Measurements from ENCODE around the gene GNG12. TPM values are rescaled to one million over a fixed set of nuclear protein-coding genes. Genes with fewer than 3 reads are reported as not detected.

Gene GNG12
- total RNA-seq (2021) (20.7 to 23.7 TPM (median 21.9 TPM) in 3 replicates), Bru-seq, nascent RNA (percentile 71 among the genes with signal in this experiment)
- long read RNA-seq, experiment 1, full-length matches to known transcripts, result 179 of 218 reads
- long read RNA-seq, experiment 1, partial matches to known transcripts, result 5 of 218 reads
- long read RNA-seq, experiment 1, other reads (novel, unspliced or antisense), result 34 of 218 reads
- long read RNA-seq, experiment 2, full-length matches to known transcripts, result 9 of 40 reads
- long read RNA-seq, experiment 2, partial matches to known transcripts, result 2 of 40 reads
- long read RNA-seq, experiment 2, other reads (novel, unspliced or antisense), result 29 of 40 reads
- long read RNA-seq, experiment 3, full-length matches to known transcripts, result 19 of 22 reads
- long read RNA-seq, experiment 3, partial matches to known transcripts, result 0 of 22 reads
- long read RNA-seq, experiment 3, other reads (novel, unspliced or antisense), result 3 of 22 reads

DNA sequence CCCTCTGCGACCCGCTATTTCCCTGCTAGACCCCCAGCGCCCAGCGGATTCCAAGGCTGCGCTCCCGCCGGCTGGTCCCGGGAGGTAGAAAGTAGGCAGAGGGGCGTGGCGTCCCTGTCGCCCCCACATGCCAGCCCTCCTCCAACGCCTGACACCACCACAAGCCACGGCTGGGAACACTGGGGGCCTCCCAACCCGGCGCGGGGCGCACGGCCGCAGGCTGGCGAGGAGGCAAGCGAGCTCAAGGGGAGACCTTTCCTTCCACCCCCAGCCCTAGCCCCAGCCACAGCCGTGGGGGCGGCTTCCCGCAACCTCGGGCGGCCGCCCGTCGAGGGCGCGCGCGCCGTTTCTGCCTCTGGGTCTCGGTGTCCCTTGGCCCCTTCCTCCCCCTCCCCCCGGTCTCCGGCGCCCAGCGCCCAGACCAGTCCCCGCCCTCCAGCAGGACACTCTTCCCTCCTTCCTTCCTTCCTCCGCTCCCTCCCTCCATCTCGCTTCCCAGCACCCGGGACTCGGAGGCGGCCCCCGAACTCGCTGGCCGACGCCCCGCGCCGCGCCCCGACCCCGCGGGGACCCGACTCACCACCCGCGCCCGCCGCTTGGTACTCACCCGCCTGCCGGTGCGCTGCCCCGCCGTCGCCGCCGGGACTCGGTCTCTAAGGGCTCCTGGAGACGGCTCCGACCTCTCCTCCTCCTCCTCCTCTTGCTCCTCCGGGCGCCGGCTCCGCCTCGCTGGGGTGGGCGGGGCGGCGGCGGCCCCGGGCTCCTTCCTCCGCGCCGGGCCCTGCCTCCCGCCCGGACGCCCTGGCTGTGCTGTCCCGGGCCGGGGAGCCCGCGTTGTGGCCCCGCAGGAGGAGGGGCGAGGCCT, at the start of gene GNG12:
Gene GNG12 (minus strand): TSS at position 731 of the 865 bp plus-strand sequence. CDS start 125,781 bp downstream, outside the sequence.
- H3K4me1 Mint-ChIP-seq, result peaks cover 55% of the 10 kb centered on the region
- ATAC-seq (peak; percentile 85), DNase-seq (ENCODE audit: low spot score) (peak; percentile 84)
- CTCF ChIA-PET, result interaction anchor here (2.3 kb wide), 1 partner anchor 66 kb away, joined by 12 read pairs; no protein-coding TSS in a partner anchor
- H3K36me3 Mint-ChIP-seq, result 0 out of 2 replicates have a peak, but pooled peaks cover 3% of the 10 kb centered on the region
- POLR2A ChIA-PET, result no interaction called here
- no peak within 1 kb of the TSS for H3K27ac Mint-ChIP-seq
- peak within 1 kb of the TSS; percentile 93 for H3K4me3 Mint-ChIP-seq
- H3K27me3 Mint-ChIP-seq (ENCODE audit: low read depth), result peaks cover 25% of the 10 kb centered on the region
- H3K9me3 Mint-ChIP-seq, result no peaks in the 10 kb centered on the region
- TF ChIP-seq TCF7 (CRISPR knock-in tag; IDR thresholded peaks at IDR 0.05; ENCODE audit: low read depth), result 0 out of 2 replicates have a peak, but pooled peaks have one; percentile 36
- TF ChIP-seq PRRX2 (CRISPR knock-in tag; IDR thresholded peaks at IDR 0.05), result 0 out of 2 replicates have a peak, but pooled peaks have one; percentile 22
- TF ChIP-seq SMAD3 (CRISPR knock-in tag; IDR thresholded peaks at IDR 0.05; ENCODE audit: borderline replicate concordance), result no peak
- TF ChIP-seq FOXP1 (CRISPR knock-in tag; IDR thresholded peaks at IDR 0.05; ENCODE audit: borderline replicate concordance), result peak; percentile 71; the same call in 1 of the 2 replicates
- TF ChIP-seq TEAD4 (CRISPR knock-in tag; IDR thresholded peaks at IDR 0.05), result peak; percentile 53; the same call in 1 of the 2 replicates
- TF ChIP-seq CREM (CRISPR knock-in tag; IDR thresholded peaks at IDR 0.05), result no peak
- no peak for TF ChIP-seq HMGA2 (CRISPR knock-in tag; IDR thresholded peaks at IDR 0.05)
- TF ChIP-seq, protein P1, sequence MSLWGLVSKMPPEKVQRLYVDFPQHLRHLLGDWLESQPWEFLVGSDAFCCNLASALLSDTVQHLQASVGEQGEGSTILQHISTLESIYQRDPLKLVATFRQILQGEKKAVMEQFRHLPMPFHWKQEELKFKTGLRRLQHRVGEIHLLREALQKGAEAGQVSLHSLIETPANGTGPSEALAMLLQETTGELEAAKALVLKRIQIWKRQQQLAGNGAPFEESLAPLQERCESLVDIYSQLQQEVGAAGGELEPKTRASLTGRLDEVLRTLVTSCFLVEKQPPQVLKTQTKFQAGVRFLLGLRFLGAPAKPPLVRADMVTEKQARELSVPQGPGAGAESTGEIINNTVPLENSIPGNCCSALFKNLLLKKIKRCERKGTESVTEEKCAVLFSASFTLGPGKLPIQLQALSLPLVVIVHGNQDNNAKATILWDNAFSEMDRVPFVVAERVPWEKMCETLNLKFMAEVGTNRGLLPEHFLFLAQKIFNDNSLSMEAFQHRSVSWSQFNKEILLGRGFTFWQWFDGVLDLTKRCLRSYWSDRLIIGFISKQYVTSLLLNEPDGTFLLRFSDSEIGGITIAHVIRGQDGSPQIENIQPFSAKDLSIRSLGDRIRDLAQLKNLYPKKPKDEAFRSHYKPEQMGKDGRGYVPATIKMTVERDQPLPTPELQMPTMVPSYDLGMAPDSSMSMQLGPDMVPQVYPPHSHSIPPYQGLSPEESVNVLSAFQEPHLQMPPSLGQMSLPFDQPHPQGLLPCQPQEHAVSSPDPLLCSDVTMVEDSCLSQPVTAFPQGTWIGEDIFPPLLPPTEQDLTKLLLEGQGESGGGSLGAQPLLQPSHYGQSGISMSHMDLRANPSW (CRISPR knock-in tag; conservative IDR thresholded peaks at IDR 0.05; ENCODE audit: low read depth), result no peak
- no peak for TF ChIP-seq CREB1 (CRISPR knock-in tag; IDR thresholded peaks at IDR 0.05)
- TF ChIP-seq, protein P2, sequence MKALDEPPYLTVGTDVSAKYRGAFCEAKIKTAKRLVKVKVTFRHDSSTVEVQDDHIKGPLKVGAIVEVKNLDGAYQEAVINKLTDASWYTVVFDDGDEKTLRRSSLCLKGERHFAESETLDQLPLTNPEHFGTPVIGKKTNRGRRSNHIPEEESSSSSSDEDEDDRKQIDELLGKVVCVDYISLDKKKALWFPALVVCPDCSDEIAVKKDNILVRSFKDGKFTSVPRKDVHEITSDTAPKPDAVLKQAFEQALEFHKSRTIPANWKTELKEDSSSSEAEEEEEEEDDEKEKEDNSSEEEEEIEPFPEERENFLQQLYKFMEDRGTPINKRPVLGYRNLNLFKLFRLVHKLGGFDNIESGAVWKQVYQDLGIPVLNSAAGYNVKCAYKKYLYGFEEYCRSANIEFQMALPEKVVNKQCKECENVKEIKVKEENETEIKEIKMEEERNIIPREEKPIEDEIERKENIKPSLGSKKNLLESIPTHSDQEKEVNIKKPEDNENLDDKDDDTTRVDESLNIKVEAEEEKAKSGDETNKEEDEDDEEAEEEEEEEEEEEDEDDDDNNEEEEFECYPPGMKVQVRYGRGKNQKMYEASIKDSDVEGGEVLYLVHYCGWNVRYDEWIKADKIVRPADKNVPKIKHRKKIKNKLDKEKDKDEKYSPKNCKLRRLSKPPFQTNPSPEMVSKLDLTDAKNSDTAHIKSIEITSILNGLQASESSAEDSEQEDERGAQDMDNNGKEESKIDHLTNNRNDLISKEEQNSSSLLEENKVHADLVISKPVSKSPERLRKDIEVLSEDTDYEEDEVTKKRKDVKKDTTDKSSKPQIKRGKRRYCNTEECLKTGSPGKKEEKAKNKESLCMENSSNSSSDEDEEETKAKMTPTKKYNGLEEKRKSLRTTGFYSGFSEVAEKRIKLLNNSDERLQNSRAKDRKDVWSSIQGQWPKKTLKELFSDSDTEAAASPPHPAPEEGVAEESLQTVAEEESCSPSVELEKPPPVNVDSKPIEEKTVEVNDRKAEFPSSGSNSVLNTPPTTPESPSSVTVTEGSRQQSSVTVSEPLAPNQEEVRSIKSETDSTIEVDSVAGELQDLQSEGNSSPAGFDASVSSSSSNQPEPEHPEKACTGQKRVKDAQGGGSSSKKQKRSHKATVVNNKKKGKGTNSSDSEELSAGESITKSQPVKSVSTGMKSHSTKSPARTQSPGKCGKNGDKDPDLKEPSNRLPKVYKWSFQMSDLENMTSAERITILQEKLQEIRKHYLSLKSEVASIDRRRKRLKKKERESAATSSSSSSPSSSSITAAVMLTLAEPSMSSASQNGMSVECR (CRISPR knock-in tag; IDR thresholded peaks at IDR 0.05; ENCODE audit: borderline replicate concordance), result peak; percentile 56; the same call in 1 of the 2 replicates
- TF ChIP-seq, protein P3, sequence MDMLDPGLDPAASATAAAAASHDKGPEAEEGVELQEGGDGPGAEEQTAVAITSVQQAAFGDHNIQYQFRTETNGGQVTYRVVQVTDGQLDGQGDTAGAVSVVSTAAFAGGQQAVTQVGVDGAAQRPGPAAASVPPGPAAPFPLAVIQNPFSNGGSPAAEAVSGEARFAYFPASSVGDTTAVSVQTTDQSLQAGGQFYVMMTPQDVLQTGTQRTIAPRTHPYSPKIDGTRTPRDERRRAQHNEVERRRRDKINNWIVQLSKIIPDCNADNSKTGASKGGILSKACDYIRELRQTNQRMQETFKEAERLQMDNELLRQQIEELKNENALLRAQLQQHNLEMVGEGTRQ (CRISPR knock-in tag; IDR thresholded peaks at IDR 0.05), result no peak
- no peak for TF ChIP-seq ZNF671 (CRISPR knock-in tag; IDR thresholded peaks at IDR 0.05)
- TF ChIP-seq, protein P4, sequence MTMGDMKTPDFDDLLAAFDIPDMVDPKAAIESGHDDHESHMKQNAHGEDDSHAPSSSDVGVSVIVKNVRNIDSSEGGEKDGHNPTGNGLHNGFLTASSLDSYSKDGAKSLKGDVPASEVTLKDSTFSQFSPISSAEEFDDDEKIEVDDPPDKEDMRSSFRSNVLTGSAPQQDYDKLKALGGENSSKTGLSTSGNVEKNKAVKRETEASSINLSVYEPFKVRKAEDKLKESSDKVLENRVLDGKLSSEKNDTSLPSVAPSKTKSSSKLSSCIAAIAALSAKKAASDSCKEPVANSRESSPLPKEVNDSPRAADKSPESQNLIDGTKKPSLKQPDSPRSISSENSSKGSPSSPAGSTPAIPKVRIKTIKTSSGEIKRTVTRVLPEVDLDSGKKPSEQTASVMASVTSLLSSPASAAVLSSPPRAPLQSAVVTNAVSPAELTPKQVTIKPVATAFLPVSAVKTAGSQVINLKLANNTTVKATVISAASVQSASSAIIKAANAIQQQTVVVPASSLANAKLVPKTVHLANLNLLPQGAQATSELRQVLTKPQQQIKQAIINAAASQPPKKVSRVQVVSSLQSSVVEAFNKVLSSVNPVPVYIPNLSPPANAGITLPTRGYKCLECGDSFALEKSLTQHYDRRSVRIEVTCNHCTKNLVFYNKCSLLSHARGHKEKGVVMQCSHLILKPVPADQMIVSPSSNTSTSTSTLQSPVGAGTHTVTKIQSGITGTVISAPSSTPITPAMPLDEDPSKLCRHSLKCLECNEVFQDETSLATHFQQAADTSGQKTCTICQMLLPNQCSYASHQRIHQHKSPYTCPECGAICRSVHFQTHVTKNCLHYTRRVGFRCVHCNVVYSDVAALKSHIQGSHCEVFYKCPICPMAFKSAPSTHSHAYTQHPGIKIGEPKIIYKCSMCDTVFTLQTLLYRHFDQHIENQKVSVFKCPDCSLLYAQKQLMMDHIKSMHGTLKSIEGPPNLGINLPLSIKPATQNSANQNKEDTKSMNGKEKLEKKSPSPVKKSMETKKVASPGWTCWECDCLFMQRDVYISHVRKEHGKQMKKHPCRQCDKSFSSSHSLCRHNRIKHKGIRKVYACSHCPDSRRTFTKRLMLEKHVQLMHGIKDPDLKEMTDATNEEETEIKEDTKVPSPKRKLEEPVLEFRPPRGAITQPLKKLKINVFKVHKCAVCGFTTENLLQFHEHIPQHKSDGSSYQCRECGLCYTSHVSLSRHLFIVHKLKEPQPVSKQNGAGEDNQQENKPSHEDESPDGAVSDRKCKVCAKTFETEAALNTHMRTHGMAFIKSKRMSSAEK (CRISPR knock-in tag; IDR thresholded peaks at IDR 0.05; ENCODE audit: borderline replicate concordance), result no peak
- peak; percentile 21; the same call in 1 of the 2 replicates for TF ChIP-seq ETV6 (CRISPR knock-in tag; IDR thresholded peaks at IDR 0.05)
- TF ChIP-seq, protein P5, sequence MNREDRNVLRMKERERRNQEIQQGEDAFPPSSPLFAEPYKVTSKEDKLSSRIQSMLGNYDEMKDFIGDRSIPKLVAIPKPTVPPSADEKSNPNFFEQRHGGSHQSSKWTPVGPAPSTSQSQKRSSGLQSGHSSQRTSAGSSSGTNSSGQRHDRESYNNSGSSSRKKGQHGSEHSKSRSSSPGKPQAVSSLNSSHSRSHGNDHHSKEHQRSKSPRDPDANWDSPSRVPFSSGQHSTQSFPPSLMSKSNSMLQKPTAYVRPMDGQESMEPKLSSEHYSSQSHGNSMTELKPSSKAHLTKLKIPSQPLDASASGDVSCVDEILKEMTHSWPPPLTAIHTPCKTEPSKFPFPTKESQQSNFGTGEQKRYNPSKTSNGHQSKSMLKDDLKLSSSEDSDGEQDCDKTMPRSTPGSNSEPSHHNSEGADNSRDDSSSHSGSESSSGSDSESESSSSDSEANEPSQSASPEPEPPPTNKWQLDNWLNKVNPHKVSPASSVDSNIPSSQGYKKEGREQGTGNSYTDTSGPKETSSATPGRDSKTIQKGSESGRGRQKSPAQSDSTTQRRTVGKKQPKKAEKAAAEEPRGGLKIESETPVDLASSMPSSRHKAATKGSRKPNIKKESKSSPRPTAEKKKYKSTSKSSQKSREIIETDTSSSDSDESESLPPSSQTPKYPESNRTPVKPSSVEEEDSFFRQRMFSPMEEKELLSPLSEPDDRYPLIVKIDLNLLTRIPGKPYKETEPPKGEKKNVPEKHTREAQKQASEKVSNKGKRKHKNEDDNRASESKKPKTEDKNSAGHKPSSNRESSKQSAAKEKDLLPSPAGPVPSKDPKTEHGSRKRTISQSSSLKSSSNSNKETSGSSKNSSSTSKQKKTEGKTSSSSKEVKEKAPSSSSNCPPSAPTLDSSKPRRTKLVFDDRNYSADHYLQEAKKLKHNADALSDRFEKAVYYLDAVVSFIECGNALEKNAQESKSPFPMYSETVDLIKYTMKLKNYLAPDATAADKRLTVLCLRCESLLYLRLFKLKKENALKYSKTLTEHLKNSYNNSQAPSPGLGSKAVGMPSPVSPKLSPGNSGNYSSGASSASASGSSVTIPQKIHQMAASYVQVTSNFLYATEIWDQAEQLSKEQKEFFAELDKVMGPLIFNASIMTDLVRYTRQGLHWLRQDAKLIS (CRISPR knock-in tag; IDR thresholded peaks at IDR 0.05; ENCODE audit: borderline replicate concordance), result no peak
- TF ChIP-seq ZNF232 (CRISPR knock-in tag; IDR thresholded peaks at IDR 0.05), result no peak
- no peak for TF ChIP-seq GRHL2 (CRISPR knock-in tag; IDR thresholded peaks at IDR 0.05; ENCODE audit: insufficient replicate concordance, severe bottlenecking)
- TF ChIP-seq ZBTB21 (CRISPR knock-in tag; IDR thresholded peaks at IDR 0.05; ENCODE audit: borderline replicate concordance), result no peak
